Activated CD4-positive, alpha-beta T cell treated with anti-CD3 and anti-CD28 coated beads, Interleukin-2, Interleukin-6, amounts not matched to agents 100 ng/mL and 50 ng/mL, durations not matched to agents 16 hours and 8 hours (primary cell): ENCODE results near the gene MPPE1.
"Not testable (repeated sequence)": the region's sequence is repeated elsewhere in the genome, so short reads cannot be mapped to it uniquely, and the experiment has no call there.

Source experiments
- DNase-seq: peaks from one replicate; pipeline ENCODE4 v3.0.0-alpha.2; 2020

Gene MPPE1

GRCh38 chr18:11882636-11883035 is 25.5 kb downstream of the MPPE1 start:
- DNase-seq, result no peak

GRCh38 chr18:11880586-11881304 is 27.4 kb downstream of the MPPE1 start:
- no peak for DNase-seq

- no peak for DNase-seq
Observed at GRCh38 chr18:11877497-11878135, 30.5 kb downstream of the MPPE1 start.

- no peak for DNase-seq
Observed at GRCh38 chr18:11874676-11875075, 33.4 kb downstream of the MPPE1 start.

- DNase-seq, result no peak
Observed at GRCh38 chr18:11873670-11874340, 34.3 kb downstream of the MPPE1 start.

- peak; percentile 11 for DNase-seq
Observed at GRCh38 chr18:11872479-11873136, 35.5 kb downstream of the MPPE1 start.

GRCh38 chr18:11871501-11871900 is 36.6 kb downstream of the MPPE1 start:
- DNase-seq, result peak; percentile 24

- no peak for DNase-seq
Observed at GRCh38 chr18:11868230-11868629, 39.9 kb downstream of the MPPE1 start.

GRCh38 chr18:11866764-11867163 is 41.4 kb downstream of the MPPE1 start:
- DNase-seq, result no peak

- no peak for DNase-seq
Observed at GRCh38 chr18:11866329-11866728, 41.8 kb downstream of the MPPE1 start.

- no peak for DNase-seq
Observed at GRCh38 chr18:11865071-11865470, 43.0 kb downstream of the MPPE1 start.

GRCh38 chr18:11864471-11864870 is 43.6 kb downstream of the MPPE1 start:
- no peak for DNase-seq

GRCh38 chr18:11862468-11863137 is 45.5 kb downstream of the MPPE1 start:
- no peak for DNase-seq

GRCh38 chr18:11861583-11862288 is 46.4 kb downstream of the MPPE1 start:
- no peak for DNase-seq

- no peak for DNase-seq
Observed at GRCh38 chr18:11860594-11861450, 47.3 kb downstream of the MPPE1 start.

GRCh38 chr18:11859903-11860407 is 48.2 kb downstream of the MPPE1 start:
- DNase-seq, result peak; percentile 27

- DNase-seq, result no peak
Observed at GRCh38 chr18:11859282-11859830, 48.8 kb downstream of the MPPE1 start.

- DNase-seq, result no peak
Observed at GRCh38 chr18:11857177-11857887, 50.8 kb downstream of the MPPE1 start.

- not testable (repeated sequence) for DNase-seq
Observed at GRCh38 chr18:11854554-11854953, 53.6 kb downstream of the MPPE1 start.

- peak; percentile 53 for DNase-seq
Observed at GRCh38 chr18:11851806-11852337, 56.2 kb downstream of the MPPE1 start.
